GM12878 (cell line): Measurements from ENCODE around the gene FANCF. TPM values are rescaled to one million over a fixed set of nuclear protein-coding genes. Genes with fewer than 3 reads are reported as not detected.

Experiments used
- ATAC-seq: fragments of 200-7000 bp; cut with Tn5 transposase; 3 replicates; pipeline ENCODE4 v1.9.1; 2020; ENCODE audit warnings: mild to moderate bottlenecking, moderate library complexity
- BruUV-seq: library from RNA; stranded (reverse); fragments of 400-500 nt; replicated peaks from 2 replicates; lab custom pipeline; 2021; lab: Mats Ljungman, UMichigan
- CTCF ChIA-PET: fragments of 300-600 bp; sonication (Branson Sonifier 250); formaldehyde crosslinking; extraction: SDS; loops from one replicate; lab custom pipeline; 2021; ENCODE audit warnings: inconsistent platforms; lab: Yijun Ruan, JAX
- POLR2A ChIA-PET: fragments of 350-600 bp; formaldehyde crosslinking; extraction: SDS; loops from one replicate; lab custom pipeline; 2021; ENCODE audit warnings: inconsistent platforms; lab: Charles Lee
- RAD21 ChIA-PET: fragments of 300-600 bp; sonication (Branson Sonifier 250); formaldehyde crosslinking; loops from one replicate; lab custom pipeline; 2023; ENCODE audit warnings: antibody characterized with exemption; ENCODE audit not compliant: unreplicated experiment; lab: Charles Lee
- SMC1A ChIA-PET: fragments of 300-600 bp; sonication (Branson Sonifier 250); formaldehyde crosslinking; loops from one replicate; lab custom pipeline; 2023; ENCODE audit not compliant: unreplicated experiment, uncharacterized antibody; lab: Charles Lee
- DNase-seq: peaks from one replicate; pipeline ENCODE4 v3.0.0-alpha.2; 2011; ENCODE audit warnings: low read depth, low spot score
- FAIRE-seq: peaks from 3 replicates; lab custom pipeline; 2011; peaks lifted over from hg19 to GRCh38; lab: Jason Lieb, UNC
- H2AFZ ChIP-seq: 2 replicates; pipeline ENCODE4 v1.6.0; 2011; ENCODE audit warnings: low read depth, low read length, control low read depth; ENCODE audit not compliant: control insufficient read depth
- H3K27ac ChIP-seq: 2 replicates; pipeline ENCODE4 v1.5.1; 2011; ENCODE audit warnings: control low read depth; ENCODE audit not compliant: control insufficient read depth, insufficient read depth
- H3K27me3 ChIP-seq, 2 experiments: replicated peaks in 1 of 2; 2 replicates each; pipeline versions ENCODE4 v1.6.0 to v1.6.1; 2011; ENCODE audit warnings: low read length in 1 of 2; ENCODE audit not compliant: control insufficient read depth in 2 of 2, insufficient read depth in 2 of 2
- H3K36me3 ChIP-seq, 2 experiments: 2 replicates each; pipeline ENCODE4 v1.5.1; 2011; ENCODE audit warnings: low read length in 1 of 2; ENCODE audit not compliant: control insufficient read depth in 2 of 2, insufficient read depth in 2 of 2
- H3K4me1 ChIP-seq: 2 replicates; pipeline ENCODE4 v1.6.1; 2011; ENCODE audit warnings: mild to moderate bottlenecking, low read length, moderate library complexity, mixed read lengths; ENCODE audit not compliant: control insufficient read depth, insufficient read depth
- H3K4me2 ChIP-seq: 2 replicates; pipeline ENCODE4 v1.6.0; 2011; ENCODE audit warnings: control low read depth; ENCODE audit not compliant: control insufficient read depth, insufficient read depth
- H3K4me3 ChIP-seq: fragments of 200-600 bp; sonication (generic); 2 replicates; pipeline ENCODE4 v1.5.1; 2016
- H3K79me2 ChIP-seq: 2 replicates; pipeline ENCODE4 v1.6.0; 2011; ENCODE audit warnings: low read length; ENCODE audit not compliant: control insufficient read depth, insufficient read depth
- H3K9ac ChIP-seq: 2 replicates; pipeline ENCODE4 v1.8.0; 2011; ENCODE audit warnings: low read length, control low read depth, mixed read lengths; ENCODE audit not compliant: control insufficient read depth, insufficient read depth
- H3K9me3 ChIP-seq: replicated peaks from 3 replicates; pipeline ENCODE4 v1.5.1; 2011; ENCODE audit warnings: mild to moderate bottlenecking, low read length; ENCODE audit not compliant: control insufficient read depth, insufficient read depth
- H4K20me1 ChIP-seq: 2 replicates; pipeline ENCODE4 v1.6.0; 2011; ENCODE audit not compliant: control insufficient read depth, insufficient read depth
- CTCF ChIP-seq, 3 experiments: IDR thresholded peaks in 2 of 3; conservative IDR thresholded peaks in 1 of 3; 2 replicates each; pipeline ENCODE4 v1.5.1; 2011; ENCODE audit warnings: low read depth in 3 of 3, low read length in 3 of 3, mild to moderate bottlenecking in 3 of 3, control low read depth in 2 of 3, moderate library complexity in 2 of 3, inconsistent platforms in 1 of 3, mixed read lengths in 1 of 3; ENCODE audit not compliant: control insufficient read depth in 2 of 3, insufficient read depth in 1 of 3; ENCODE audit errors: extremely low read depth in 1 of 3
- ETV6 ChIP-seq, 2 experiments: fragments of 450-650 bp in 1 of 2; IDR thresholded peaks in 1 of 2; conservative IDR thresholded peaks in 1 of 2; 2 replicates each; pipeline ENCODE4 v1.6.1; 2014; ENCODE audit warnings: antibody characterized with exemption in 1 of 2, borderline replicate concordance in 1 of 2, low read depth in 1 of 2, mild to moderate bottlenecking in 1 of 2, moderate library complexity in 1 of 2
- EZH2 ChIP-seq: IDR thresholded peaks from 2 replicates; pipeline ENCODE4 v1.6.1; 2012; ENCODE audit warnings: low read depth, mild to moderate bottlenecking, control low read depth, inconsistent platforms, low read length, borderline replicate concordance; ENCODE audit not compliant: control insufficient read depth
- HSF1 ChIP-seq: fragments of 150-350 bp; IDR thresholded peaks from 2 replicates; pipeline ENCODE4 v1.6.1; 2014; ENCODE audit warnings: mild to moderate bottlenecking, low read depth, low read length
- KLF5 ChIP-seq: fragments of 450-650 bp; IDR thresholded peaks from 2 replicates; pipeline ENCODE4 v1.6.1; 2014; ENCODE audit warnings: mild to moderate bottlenecking; ENCODE audit not compliant: partially characterized antibody
- NR2C1 ChIP-seq: fragments of 450-650 bp; IDR thresholded peaks from 2 replicates; pipeline ENCODE4 v1.6.1; 2017; ENCODE audit warnings: antibody characterized with exemption, mild to moderate bottlenecking, moderate library complexity
- NR2C2 ChIP-seq: IDR thresholded peaks from 2 replicates; pipeline ENCODE4 v1.6.1; 2011; ENCODE audit warnings: borderline replicate concordance, low read depth; ENCODE audit not compliant: control insufficient read depth, insufficient read length
- SKIL ChIP-seq: fragments of 450-650 bp; IDR thresholded peaks from 2 replicates; pipeline ENCODE4 v1.6.1; 2017; ENCODE audit warnings: mild to moderate bottlenecking, low read depth, inconsistent platforms; ENCODE audit not compliant: poor library complexity, severe bottlenecking
- ZBTB11 ChIP-seq: fragments of 450-650 bp; formaldehyde crosslinking; IDR thresholded peaks from 2 replicates; pipeline ENCODE4 v1.5.0; 2022; ENCODE audit warnings: mild to moderate bottlenecking, missing genetic modification characterization
- ZSCAN29 ChIP-seq: fragments of 450-650 bp; IDR thresholded peaks from 2 replicates; pipeline ENCODE4 v1.6.1; 2017; ENCODE audit warnings: mild to moderate bottlenecking, moderate library complexity
- ZZZ3 ChIP-seq: IDR thresholded peaks from 2 replicates; pipeline ENCODE4 v1.6.1; 2011; ENCODE audit warnings: low read depth; ENCODE audit not compliant: control insufficient read depth, insufficient read length
- WGBS: methylation state at CpG from one replicate; pipeline ENCODE4 v1.1.6; 2016; ENCODE audit warnings: low lambda C conversion rate; ENCODE audit not compliant: insufficient replicate concordance, insufficient coverage; ENCODE audit errors: missing lambda C conversion rate; 5-methylcytosine and 5-hydroxymethylcytosine counted together
- in situ Hi-C: fragments of 300-500 bp; cut with MboI; formaldehyde crosslinking; loops from 9 replicates; pipeline ENCODE4 v1.14.3; 2018; ENCODE audit warnings: mixed read lengths
- intact Hi-C: fragments of 100-400 bp; cut with micrococcal nuclease; formaldehyde crosslinking; loops from one replicate; pipeline ENCODE4 v1.14.2; 2022; ENCODE audit not compliant: unreplicated experiment
- polyA plus RNA-seq, 11 experiments: library from polyadenylated mRNA; depleted of rRNA in 4 of 11; unstranded in 6 of 11; stranded (reverse) in 5 of 11; fragments of >200 nt; fragmentation: Nextera tagmentation in 4 of 11; fragmentation: Illumina TruSeq in 1 of 11; extraction: Ambion mirVana in 4 of 11; extraction: Trizol in 1 of 11; gene quantifications; 1 replicate in 1 of 11; 2 replicates in 10 of 11; pipeline versions ENCODE4 v1.2.1 to v1.2.3, GENCODE V29; 2011 to 2016; ENCODE audit warnings: inconsistent platforms in 2 of 11, missing spikeins in 2 of 11, low read depth in 1 of 11
- total RNA-seq, 4 experiments: library from RNA; depleted of rRNA in 3 of 4; stranded (reverse); fragments of >200 nt in 3 of 4; fragmentation: Illumina TruSeq in 1 of 4; extraction: Trizol in 1 of 4; gene quantifications; 2 replicates each; pipeline versions ENCODE4 v1.2.1 to v1.2.3, GENCODE V29; 2013 to 2021

Gene FANCF
- total and polyA plus RNA-seq, 10 of the 15 experiments (the other 5 are each of a cell fraction or from before 2014, with no cell fraction given), result 1.6 to 19.9 (median 12.2) TPM

- Histone ChIP-seq H3K79me2 (peaks cover 16% of the 10 kb centered on the region), H4K20me1 (no peaks in the 10 kb centered on the region), H3K4me2 (peak overlapping the region; percentile 96), H3K9ac (peak overlapping the region; percentile 83), H3K36me3 (no peaks in the 10 kb centered on the region; a peak in 1 of 4 replicates), H3K27me3 (no peaks in the 10 kb centered on the region), H3K4me3 (peak overlapping the region; percentile 85), H3K27ac (peak overlapping the region; percentile 90), H3K4me1 (peaks cover 6% of the 10 kb centered on the region; the same call in 1 of the 2 replicates), H2AFZ (peak overlapping the region; percentile 93), H3K9me3 (peaks cover 2% of the 10 kb centered on the region)
- FAIRE-seq, result peak; percentile 27
- CTCF ChIA-PET, result interaction anchor here (0.7 to 4.7 kb wide), 9 partner anchors 10 to 163 kb away, joined by 3 to 23 read pairs (median 7); partner anchors contain the start of gene GAS2
- in situ Hi-C loops (no loop called here), intact Hi-C loops (loop anchor here (2.0 kb wide), 1 partner anchor 42 kb away; the partner anchor contains the start of gene GAS2)
- RAD21 ChIA-PET, result interaction anchor here (0.6 to 2.9 kb wide), 11 partner anchors 10 to 163 kb away, joined by 3 to 19 read pairs (median 3); no protein-coding TSS in a partner anchor
- POLR2A ChIA-PET, result interaction anchor here (0.6 to 2.4 kb wide), 6 partner anchors 32 to 205 kb away, joined by 3 to 10 read pairs (median 4); partner anchors contain the start of genes GAS2 and SVIP
- WGBS, result 7% methylated on average over 31 of the region's 31 CpGs
- SMC1A ChIA-PET, result interaction anchor here (0.7 to 4.0 kb wide), 11 partner anchors 10 to 203 kb away, joined by 3 to 23 read pairs (median 4); no protein-coding TSS in a partner anchor
- DNase-seq, result peak; percentile 28
- BruUV-seq, result TSS peak; percentile 80
- ATAC-seq, result peak; percentile 81
- peak; percentile 65 to 67 (median 66) for TF ChIP-seq CTCF (IDR thresholded peaks at IDR 0.05 in 2 of 3, conservative IDR thresholded peaks at IDR 0.05 in 1 of 3; ENCODE audit: control insufficient read depth in 2 of 3, extremely low read depth in 1 of 3, insufficient read depth in 1 of 3, low read depth in 3 of 3, low read length in 3 of 3)
- TF ChIP-seq EZH2, result no peak
- TF ChIP-seq NR2C1, result peak; percentile 71; the same call in 1 of the 2 replicates
- no peak for TF ChIP-seq NR2C2
- TF ChIP-seq ZBTB11, result no peak
- no peak for TF ChIP-seq ZSCAN29
- TF ChIP-seq SKIL, result no peak
- no peak for TF ChIP-seq HSF1
- TF ChIP-seq ZZZ3, result no peak
- no peak for TF ChIP-seq ETV6 (conservative IDR thresholded peaks at IDR 0.05 in 1 of 2, IDR thresholded peaks at IDR 0.05 in 1 of 2; ENCODE audit: borderline replicate concordance in 1 of 2, low read depth in 1 of 2)
- no peak for TF ChIP-seq KLF5
Measured at GRCh38 chr11:22624742-22625447, 728 bp downstream of the FANCF start.
